Ascending aorta (tissue), 2 donors: ENCODE measurements around the gene FAM124A. TPM values are rescaled to one million over a fixed set of nuclear protein-coding genes. Genes with fewer than 3 reads are reported as not detected.

Experiments
- DNase-seq, 2 donors: peaks; one replicate each; pipeline ENCODE4 v3.0.0-alpha.2; 2019; ENCODE audit warnings: low spot score in 2 of 2
- H3K27ac ChIP-seq, 2 donors: fragments of 200-600 bp; sonication (generic); one replicate each; pipeline ENCODE4 v1.5.1; 2016 to 2017; ENCODE audit warnings: mild to moderate bottlenecking in 1 of 2
- H3K27me3 ChIP-seq: fragments of 200-600 bp; sonication (generic); one replicate; pipeline ENCODE4 v1.5.1; 2017
- H3K36me3 ChIP-seq, 2 donors: fragments of 200-600 bp; sonication (generic); one replicate each; pipeline ENCODE4 v1.5.1; 2016
- H3K4me1 ChIP-seq, 2 donors: fragments of 200-600 bp; sonication (generic); one replicate each; pipeline ENCODE4 v1.5.1; 2016 to 2017; ENCODE audit warnings: mild to moderate bottlenecking in 1 of 2
- H3K4me3 ChIP-seq, 2 donors: fragments of 200-600 bp; sonication (generic); one replicate each; pipeline ENCODE4 v1.5.1; 2016 to 2017; ENCODE audit warnings: mild to moderate bottlenecking in 1 of 2
- H3K9me3 ChIP-seq, 2 donors: fragments of 200-600 bp; sonication (generic); one replicate each; pipeline ENCODE4 v1.5.1; 2016
- CTCF ChIP-seq, 3 experiments: fragments of 200-600 bp in 2 of 3; fragments of 450-650 bp in 1 of 3; sonication (generic) in 2 of 3; IDR thresholded peaks; one replicate each; pipeline ENCODE4 v1.5.1; 2016 to 2019; ENCODE audit warnings: antibody characterized with exemption in 3 of 3, mild to moderate bottlenecking in 1 of 3, moderate library complexity in 1 of 3
- intact Hi-C: fragments of 100-400 bp; cut with DNase I; formaldehyde crosslinking; loops from one replicate; pipeline ENCODE4 v1.15.1; 2023
- total RNA-seq: library from RNA; depleted of rRNA; stranded (reverse); fragments of >200 nt; gene quantifications from one replicate; pipeline ENCODE4 v1.1.0, GENCODE V29; 2016

Gene FAM124A
- total RNA-seq, 1 donor from 2014 or later = 22.4 TPM

- no peak overlapping the region for H3K4me3 ChIP-seq
- no peaks in the 10 kb centered on the region for H3K9me3 ChIP-seq
- intact Hi-C loops = no loop called here
- H3K36me3 ChIP-seq = no peaks in the 10 kb centered on the region
- H3K27ac ChIP-seq = no peak overlapping the region
- no peak for TF ChIP-seq CTCF (IDR thresholded peaks at IDR 0.05)
- no peaks in the 10 kb centered on the region for H3K4me1 ChIP-seq
- DNase-seq = no peak
- no peaks in the 10 kb centered on the region for H3K27me3 ChIP-seq
These were observed 49.4 kb downstream of the FAM124A start for GRCh38 chr13:51271528-51272085.

- Histone ChIP-seq H3K36me3 (peaks cover 0 to 4% of the 10 kb centered on the region in 2 donors), H3K27ac (no peak overlapping the region), H3K4me1 (no peaks in the 10 kb centered on the region), H3K4me3 (no peak overlapping the region), H3K9me3 (no peaks in the 10 kb centered on the region), H3K27me3 (no peaks in the 10 kb centered on the region)
- intact Hi-C loops = no loop called here
- no peak for DNase-seq
- no peak for TF ChIP-seq CTCF (IDR thresholded peaks at IDR 0.05)
These were observed 52.9 kb downstream of the FAM124A start for GRCh38 chr13:51275101-51275500.

DNA sequence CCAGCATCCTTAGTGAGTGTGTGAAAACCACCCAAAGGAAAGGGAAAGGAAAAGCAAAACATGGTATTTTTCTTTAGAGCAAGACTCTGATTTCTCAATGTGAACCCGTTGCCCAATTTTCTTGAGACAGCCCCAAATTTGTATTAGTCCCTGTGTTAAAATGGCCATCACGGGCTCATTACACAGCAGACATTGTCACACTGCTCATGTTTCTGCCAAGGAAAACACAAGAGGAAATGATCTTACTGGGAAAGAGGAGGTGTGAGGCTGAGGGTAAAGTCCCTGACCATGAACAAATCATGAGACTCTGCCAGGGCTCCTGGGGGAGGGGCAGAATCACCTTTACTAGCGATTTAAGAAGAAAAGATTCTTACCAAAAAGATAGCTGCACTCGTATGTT, 54.4 kb downstream of the FAM124A start:
- no peaks in the 10 kb centered on the region for H3K4me1 ChIP-seq
- no peak for DNase-seq
- intact Hi-C loops = no loop called here
- H3K27me3 ChIP-seq = no peaks in the 10 kb centered on the region
- no peaks in the 10 kb centered on the region for H3K9me3 ChIP-seq
- H3K27ac ChIP-seq = no peak overlapping the region
- TF ChIP-seq CTCF (IDR thresholded peaks at IDR 0.05) = no peak
- peaks cover 7 to 11% of the 10 kb centered on the region in 2 donors for H3K36me3 ChIP-seq
- no peak overlapping the region for H3K4me3 ChIP-seq

DNA sequence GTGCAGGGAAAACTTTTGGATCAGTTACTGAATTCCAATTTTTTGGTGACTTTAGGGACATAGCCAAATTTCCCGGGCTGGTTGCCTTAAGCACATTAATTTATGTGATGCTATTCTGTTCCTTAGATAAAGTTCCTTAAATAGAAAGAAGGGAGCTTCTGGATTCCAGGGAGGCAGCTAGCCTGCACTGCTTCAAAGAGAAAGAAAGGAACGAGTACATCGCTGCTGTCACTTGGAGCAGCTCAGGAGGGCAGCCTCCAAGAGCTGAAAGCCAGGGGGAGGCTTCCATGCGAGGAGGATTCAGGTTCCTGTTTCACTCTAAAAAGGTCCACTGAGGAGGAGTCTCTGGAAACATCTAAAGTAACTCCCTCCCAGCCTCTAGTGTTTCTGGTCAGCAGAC, 55.7 kb downstream of the FAM124A start:
- no peak overlapping the region for H3K27ac ChIP-seq
- DNase-seq = no peak
- no peaks in the 10 kb centered on the region for H3K4me1 ChIP-seq
- intact Hi-C loops = no loop called here
- H3K36me3 ChIP-seq = peaks cover 7 to 11% of the 10 kb centered on the region in 2 donors
- no peak overlapping the region for H3K4me3 ChIP-seq
- H3K27me3 ChIP-seq = no peaks in the 10 kb centered on the region
- no peak for TF ChIP-seq CTCF (IDR thresholded peaks at IDR 0.05)
- no peaks in the 10 kb centered on the region for H3K9me3 ChIP-seq

- DNase-seq = no peak
- Histone ChIP-seq H3K27ac (no peak overlapping the region), H3K4me1 (no peaks in the 10 kb centered on the region), H3K4me3 (no peak overlapping the region), H3K36me3 (peaks cover 7 to 11% of the 10 kb centered on the region in 2 donors), H3K27me3 (no peaks in the 10 kb centered on the region), H3K9me3 (no peaks in the 10 kb centered on the region)
- TF ChIP-seq CTCF (IDR thresholded peaks at IDR 0.05) = no peak
- intact Hi-C loops = no loop called here
These were observed 56.4 kb downstream of the FAM124A start for GRCh38 chr13:51278426-51279130.
